Fibroblast of upper back skin (primary cell): ENCODE results near the gene KMT2B.
"Not testable (repeated sequence)": the region's sequence is repeated elsewhere in the genome, so short reads cannot be mapped to it uniquely, and the experiment has no call there.

Experiments used
- DNase-seq: peaks from one replicate; pipeline ENCODE4 v3.0.0-alpha.2; 2013

Gene KMT2B

DNA sequence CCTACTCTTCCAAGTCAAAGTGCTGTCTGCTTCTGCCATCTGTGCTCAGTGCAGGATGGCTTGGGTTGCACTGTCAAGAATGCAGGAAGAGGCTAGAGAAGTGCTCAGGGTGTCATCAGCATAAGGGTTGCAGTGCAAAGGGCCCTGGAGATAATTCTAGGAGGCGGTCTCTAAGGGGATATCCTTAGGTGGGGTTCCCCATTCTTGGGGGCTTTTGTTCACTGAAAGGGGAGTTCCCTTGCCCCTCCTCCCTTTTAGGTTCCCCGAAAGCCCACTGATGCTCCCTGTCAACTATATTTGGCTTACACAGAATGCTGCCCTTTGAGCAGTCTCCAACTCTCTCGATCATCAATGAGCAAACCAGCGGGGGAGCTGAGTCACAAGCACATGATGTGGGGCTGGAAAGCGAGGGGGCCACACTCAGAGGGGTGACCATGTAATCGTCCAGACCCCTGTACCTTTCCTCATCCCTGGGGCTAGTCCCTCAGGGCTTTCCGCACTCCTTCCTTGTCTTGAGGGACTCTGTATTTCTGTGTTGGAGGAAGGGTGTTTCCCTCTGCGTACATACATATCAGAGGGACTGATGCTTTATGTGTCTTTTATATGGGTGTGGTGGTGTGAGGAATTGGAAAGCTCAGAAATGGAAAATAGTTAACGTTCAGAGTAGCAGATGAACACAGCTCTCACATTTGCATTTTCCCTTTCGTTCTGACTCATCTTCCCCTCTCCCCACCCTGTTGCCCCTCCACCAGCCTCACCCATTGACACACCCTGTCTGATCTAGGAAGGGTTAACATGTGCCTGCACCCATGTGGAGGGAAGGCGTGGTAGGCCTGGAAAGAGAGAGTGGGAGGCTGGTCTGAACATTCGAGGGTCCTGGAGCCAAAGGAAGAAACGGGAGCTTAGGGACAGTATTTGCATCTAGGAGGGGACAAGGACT lies 6.7 kb upstream of the KMT2B start:
- DNase-seq: no peak

DNA sequence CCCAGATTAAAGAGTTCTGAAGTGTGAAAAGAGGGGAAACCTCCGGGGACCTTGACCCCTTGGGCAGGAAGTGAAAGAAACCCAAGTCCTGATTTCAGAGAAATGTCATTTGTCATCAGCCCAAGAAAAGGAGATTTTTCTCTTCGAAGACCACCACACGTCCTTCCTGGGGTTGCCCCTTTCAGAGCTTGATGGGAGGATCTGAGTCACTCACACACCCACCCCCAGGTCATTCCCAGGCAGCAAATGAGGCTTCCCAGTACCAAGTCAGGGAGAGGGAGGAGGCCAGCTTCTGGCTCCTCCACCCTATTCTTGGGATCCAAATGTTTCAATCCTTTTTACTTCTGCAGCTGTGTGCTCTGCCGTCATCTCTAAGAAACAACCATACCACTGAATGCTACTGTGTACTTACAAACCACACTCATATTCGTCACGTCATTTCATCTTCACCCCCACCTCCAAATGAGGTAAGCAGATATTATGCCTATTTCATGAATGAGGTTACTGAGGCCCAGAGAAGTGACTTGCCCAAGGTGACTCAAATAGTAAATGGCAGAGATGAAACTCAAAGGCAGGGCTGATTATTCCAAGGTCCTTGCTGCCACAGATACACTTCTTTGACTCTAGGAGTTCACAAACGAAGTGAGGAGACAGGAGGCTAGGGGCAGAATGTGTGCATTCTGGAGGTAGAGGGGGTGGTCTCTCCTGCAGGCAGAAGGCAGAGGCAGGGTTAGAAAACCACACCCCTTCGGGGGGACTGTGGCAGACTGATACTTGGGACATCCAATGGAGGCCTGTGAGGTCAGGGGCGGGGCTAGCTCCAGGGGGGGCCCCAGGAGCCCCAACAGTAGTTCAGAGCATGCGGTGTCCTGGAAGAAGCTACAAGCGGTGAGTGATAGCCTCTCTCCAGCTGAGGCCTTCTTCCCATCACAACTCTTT lies 5.0 kb upstream of the KMT2B start:
- no peak for DNase-seq

DNA sequence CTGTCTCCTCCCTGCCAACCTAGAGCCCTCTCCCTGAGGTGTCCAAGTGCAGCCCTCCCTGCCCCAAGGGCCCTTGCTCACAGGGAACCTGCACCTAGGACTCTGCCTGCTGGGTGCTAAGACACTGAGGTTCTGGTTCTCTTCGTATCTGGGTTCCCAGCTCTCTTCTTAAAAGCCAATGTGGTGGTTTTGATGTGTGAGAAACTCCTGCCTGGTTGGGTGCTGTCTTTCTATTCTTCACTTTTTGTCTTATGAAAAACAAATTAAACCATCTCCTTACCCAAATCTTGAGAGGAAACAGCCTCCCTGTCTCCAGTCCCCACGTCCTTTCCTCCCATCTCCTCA lies 4.3 kb upstream of the KMT2B start:
- no peak for DNase-seq

DNA sequence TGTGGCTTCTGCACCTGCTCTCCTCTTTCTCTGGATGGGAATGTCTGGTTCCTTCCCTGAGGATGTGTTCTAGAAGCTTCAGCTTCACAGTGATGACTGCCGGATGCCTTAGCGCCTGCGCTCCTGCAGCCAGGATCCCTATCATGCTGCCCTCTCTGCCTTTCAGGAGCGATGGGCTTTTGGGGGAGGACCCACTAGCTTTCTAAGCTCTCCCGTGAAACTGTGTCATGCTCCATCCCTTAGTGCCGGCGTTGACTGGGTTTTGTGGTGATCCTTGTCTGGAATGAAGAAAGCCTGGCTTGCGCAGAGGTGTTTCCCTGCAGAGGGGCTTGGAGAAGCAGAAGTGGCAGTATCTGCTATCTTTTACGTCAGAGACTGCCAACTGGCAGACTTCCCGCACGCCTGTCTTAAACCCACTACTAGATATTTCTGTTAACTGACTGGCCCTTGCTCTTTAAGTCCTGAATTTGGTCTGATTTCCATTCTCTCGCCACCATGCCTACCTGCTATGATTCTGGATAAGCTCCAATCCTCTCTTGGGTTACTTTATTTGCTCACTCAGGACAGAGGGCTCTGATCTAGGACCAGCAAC lies 3.8 kb upstream of the KMT2B start:
- DNase-seq: no peak

DNA sequence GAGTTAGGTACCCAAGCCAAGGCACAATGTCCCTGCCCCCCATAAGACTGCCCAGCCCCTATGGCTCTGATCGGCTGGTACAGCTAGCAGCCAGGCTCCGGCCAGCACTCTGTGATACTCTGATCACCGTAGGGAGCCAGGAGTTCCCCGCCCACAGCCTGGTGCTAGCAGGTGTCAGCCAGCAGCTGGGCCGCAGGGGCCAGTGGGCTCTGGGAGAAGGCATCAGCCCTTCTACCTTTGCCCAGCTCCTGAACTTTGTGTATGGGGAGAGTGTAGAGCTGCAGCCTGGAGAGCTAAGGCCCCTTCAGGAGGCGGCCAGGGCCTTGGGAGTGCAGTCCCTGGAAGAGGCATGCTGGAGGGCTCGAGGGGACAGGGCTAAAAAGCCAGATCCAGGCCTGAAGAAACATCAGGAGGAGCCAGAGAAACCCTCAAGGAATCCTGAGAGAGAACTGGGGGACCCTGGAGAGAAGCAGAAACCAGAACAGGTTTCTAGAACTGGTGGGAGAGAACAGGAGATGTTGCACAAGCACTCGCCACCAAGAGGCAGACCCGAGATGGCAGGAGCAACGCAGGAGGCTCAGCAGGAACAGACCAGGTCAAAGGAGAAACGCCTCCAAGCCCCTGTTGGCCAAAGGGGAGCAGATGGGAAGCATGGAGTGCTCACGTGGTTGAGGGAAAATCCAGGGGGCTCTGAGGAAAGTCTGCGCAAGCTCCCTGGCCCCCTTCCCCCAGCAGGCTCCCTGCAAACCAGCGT lies 3.0 kb upstream of the KMT2B start:
- DNase-seq: no peak

DNA sequence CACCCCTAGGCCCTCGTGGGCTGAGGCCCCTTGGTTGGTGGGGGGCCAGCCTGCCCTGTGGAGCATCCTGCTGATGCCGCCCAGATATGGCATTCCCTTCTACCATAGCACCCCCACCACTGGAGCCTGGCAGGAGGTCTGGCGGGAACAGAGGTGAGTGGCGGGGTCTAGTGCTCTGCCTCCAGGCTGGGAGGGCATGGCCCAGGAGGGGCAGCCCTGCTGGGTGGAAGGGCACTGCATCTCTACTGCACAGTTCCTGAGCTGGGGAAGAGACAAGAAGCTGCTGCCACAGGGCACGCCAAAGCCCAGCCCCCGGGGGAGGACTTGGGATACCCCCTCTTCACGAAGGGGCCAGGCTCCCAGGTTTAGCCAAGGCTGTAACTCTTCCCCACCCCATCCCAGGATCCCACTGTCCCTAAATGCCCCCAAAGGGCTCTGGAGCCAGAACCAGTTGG lies 2.4 kb upstream of the KMT2B start:
- DNase-seq: no peak

DNA sequence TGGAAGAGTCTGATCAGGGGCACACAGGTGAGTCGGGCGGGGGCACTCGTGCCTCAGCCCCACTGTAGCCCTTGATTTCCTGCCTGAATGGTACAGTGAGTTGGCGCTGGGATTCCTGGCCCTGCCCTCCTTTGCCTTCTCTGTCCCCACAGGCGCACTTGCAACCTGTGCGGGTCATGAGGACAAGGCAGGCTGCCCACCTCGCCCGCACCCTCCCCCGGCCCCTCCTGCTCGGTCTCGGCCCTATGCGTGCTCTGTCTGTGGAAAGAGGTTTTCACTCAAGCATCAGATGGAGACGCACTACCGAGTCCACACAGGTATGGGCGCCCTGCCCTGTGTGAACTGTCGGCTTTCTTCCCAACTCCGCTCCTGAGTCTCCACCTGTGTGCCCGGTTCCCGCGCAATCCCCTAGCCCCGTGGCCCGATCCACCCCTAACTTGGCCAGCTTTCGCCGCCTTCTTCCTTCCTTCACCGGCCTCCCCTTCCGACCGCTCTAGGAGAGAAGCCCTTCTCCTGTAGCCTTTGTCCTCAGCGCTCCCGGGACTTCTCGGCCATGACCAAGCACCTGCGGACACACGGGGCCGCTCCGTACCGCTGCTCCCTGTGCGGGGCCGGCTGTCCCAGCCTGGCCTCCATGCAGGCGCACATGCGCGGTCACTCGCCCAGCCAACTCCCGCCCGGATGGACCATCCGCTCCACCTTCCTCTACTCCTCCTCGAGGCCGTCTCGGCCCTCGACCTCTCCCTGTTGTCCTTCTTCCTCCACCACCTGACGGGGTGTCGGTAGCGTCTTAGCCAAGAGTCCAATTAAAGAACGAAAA lies 1.6 kb upstream of the KMT2B start:
- DNase-seq: peak; percentile 22

DNA sequence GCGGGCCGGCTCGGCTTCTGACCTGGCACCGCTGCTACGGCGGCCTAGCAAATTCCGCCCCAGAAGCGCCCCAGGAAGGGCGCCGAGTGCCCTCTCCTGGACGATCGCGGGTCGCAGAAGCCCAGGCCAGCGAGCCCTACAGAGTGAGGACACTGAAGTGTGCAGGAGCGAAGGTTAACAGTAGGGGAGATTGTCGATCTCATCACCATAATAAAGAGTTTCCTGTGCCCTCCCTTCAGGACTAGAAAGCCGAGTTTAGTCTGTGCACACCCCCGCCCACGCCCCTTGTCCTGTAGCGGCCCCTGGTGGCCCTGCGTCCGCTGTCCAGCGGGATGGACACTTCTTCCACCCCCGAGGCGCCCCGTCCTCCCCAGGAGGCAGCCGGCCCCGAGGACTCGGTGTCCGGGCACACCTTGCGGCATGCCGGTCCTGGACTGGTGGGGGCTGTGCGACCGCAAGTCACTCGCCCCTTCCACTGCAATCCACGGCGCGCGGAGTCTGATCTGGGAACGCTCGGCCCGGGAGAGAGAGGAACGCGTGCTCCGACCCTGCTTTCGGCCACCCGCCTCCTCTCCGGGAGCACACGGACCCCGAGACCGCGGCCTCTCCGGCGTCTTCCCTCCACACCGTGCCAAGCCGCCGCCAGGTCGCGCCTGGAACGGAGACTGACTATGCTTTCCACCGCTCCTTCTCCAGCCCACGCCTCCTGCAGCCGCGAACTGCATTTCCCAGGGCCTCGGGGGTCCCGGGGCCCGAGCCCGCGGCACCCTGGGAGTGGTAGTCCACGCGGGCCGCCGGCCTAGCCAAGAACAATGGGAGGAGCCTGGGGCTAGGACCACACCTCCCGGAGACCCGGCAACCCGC lies 770 bp upstream of the KMT2B start:
- peak; percentile 79 for DNase-seq

DNA sequence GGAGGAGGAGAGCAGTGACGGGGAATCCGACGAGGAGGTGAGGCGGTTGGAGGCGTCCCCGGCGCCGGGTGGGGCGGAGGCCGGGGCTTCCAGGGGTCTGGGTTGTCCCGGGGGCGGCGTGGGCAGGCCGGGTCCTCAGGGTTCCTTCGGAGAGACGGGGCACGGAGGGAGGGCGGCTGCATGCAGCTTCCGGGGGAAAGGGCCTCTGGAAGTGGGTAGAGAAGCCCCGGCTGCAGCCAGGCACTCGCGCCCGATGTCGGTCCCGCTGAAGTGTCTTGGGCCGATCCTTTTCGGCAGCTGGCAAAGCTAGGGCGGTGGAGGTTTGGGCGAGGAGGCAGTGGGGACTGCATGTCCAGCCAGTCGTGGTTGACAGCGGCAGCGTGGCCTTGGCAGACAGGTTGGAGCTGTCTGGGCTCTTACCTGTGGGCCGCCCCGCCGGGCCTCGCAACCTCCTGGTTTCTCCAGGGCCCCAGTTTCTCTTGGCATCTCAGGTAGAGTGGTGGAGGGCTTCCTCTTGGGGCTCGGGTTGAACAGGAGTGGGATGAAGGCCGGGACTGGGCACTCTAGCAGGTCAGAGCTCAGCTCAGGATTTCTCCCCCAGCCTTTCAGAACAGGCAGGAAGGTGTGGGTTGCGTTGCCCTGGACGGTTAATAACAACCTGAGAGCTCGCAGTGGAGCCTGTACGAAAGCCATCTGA lies 690 bp downstream of the KMT2B start:
- DNase-seq: peak; percentile 5

DNA sequence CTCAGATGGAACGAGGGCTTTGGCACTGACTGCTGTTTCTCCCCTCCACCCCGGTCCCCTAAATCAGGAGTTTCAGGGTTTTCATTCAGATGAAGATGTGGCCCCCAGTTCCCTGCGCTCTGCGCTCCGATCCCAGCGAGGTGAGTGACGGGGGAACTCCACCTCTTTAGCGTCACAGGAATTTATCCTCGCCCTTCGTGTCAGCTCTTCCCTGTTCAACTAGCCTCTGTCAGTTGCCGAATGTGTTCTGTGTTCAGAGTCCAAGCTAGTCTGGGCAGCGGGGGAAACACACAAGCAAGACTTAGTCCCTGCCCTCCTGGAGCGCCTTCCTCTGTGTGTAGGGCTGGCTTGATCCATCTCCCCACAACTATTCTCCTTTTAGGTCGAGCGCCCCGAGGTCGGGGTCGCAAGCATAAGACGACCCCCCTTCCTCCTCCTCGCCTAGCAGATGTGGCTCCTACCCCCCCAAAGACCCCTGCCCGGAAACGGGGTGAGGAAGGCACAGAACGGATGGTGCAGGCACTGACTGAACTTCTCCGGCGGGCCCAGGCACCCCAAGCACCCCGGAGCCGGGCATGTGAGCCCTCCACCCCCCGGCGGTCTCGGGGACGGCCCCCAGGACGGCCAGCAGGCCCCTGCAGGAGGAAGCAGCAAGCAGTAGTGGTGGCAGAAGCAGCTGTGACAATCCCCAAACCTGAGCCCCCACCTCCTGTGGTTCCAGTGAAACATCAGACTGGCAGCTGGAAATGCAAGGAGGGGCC lies 1.8 kb downstream of the KMT2B start:
- no peak for DNase-seq

DNA sequence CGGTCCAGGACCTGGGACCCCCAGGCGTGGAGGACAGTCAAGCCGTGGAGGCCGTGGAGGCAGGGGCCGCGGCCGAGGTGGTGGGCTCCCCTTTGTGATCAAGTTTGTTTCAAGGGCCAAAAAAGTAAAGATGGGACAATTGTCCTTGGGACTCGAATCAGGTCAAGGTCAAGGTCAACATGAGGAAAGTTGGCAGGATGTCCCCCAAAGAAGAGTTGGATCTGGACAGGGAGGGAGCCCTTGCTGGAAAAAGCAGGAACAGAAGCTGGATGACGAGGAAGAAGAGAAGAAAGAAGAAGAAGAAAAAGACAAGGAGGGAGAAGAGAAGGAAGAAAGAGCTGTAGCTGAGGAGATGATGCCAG lies 2.3 kb downstream of the KMT2B start:
- DNase-seq: no peak

DNA sequence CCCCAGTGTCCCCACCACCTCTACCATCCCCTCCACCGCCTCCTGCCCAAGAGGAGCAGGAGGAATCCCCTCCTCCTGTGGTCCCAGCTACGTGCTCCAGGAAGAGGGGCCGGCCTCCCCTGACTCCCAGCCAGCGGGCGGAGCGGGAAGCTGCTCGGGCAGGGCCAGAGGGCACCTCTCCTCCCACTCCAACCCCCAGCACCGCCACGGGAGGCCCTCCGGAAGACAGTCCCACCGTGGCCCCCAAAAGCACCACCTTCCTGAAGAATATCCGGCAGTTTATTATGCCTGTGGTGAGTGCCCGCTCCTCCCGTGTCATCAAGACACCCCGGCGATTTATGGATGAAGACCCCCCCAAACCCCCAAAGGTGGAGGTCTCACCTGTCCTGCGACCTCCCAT lies 2.8 kb downstream of the KMT2B start:
- DNase-seq: no peak

DNA sequence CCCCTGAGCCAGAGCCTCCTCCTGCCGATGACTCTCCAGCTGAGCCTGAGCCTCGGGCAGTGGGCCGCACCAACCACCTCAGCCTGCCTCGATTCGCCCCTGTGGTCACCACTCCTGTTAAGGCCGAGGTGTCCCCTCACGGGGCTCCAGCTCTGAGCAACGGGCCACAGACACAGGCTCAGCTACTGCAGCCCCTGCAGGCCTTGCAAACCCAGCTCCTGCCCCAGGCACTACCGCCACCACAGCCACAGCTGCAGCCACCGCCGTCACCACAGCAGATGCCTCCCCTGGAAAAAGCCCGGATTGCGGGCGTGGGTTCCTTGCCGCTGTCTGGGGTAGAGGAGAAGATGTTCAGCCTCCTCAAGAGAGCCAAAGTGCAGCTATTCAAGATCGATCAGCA lies 3.6 kb downstream of the KMT2B start:
- DNase-seq: no peak

DNA sequence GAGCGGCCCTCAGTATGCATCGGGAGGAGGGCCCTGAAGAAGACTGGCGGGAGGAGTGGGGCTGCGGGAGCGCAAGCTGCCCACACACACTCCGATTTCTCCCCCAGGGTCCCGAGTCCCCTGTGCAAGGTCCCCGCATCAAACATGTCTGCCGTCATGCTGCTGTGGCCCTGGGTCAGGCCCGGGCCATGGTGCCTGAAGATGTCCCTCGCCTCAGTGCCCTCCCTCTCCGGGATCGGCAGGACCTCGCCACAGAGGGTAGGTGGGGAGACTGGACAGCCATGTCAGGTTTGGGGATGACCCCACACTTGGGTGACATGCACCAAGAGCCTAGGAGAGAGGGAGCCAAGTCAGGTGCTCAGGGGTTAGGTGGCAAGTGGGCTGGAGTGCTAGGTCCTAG lies 4.7 kb downstream of the KMT2B start:
- DNase-seq: no peak

DNA sequence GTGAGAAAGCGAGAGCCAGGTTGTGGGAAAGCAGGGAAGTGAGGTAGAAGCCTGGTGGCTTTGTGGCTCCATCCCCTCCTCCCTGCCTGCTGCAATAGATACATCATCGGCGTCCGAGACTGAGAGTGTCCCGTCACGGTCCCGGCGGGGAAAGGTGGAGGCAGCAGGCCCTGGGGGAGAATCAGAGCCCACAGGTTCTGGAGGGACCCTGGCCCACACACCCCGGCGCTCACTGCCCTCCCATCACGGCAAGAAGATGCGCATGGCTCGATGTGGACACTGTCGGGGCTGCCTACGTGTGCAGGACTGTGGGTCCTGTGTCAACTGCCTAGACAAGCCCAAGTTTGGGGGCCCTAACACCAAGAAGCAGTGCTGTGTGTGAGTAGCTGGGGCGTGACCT lies 5.1 kb downstream of the KMT2B start:
- DNase-seq: no peak

DNA sequence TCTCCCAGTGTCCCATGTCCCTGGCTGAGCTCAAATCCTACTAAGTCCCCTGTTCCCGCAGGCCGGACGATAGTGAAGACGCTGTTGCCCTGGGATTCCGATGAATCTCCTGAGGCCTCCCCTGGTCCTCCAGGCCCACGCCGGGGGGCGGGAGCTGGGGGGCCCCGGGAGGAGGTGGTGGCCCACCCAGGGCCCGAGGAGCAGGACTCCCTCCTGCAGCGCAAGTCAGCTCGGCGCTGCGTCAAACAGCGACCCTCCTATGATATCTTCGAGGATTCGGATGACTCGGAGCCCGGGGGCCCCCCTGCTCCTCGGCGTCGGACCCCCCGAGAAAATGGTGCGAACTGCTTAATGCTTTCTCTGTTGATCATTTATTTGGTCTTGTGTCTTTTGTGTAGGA lies 5.9 kb downstream of the KMT2B start:
- no peak for DNase-seq

DNA sequence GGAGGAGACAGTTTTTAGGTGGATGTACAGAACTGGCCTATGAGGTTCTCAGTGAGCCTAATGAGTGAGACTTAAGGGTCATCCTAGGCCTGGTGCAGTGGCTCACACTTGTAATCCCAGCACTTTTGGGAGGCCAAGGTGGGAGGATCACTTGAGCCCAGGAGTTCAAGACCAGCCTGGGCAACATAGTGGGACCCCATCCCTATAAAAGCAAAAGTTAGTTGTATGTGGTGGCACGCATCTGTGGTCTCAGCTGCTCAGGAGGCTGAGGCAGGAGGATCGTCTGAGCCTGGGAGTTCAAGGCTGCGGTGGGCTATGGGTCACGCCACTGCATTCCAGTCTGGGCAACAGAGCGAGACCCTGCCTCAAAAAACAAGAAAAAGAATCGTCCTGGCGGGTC lies 6.3 kb downstream of the KMT2B start:
- DNase-seq: not testable (repeated sequence)

DNA sequence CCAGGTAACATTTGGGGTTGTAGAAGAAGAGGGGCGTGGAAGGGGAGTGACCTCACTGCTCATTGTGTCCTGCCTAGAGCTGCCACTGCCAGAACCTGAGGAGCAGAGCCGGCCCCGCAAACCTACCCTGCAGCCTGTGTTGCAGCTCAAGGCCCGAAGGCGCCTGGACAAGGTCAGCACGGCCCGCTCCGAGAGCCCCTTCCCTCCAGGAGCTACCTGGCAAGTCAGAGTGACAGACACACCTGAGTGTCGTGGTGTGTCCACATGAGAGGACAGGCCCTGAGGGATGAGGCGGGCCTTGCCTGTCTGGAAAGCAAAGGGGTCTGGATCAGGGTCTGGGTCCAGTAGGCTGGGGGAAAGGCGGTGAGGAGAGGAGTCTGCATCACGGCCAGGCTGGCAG lies 6.8 kb downstream of the KMT2B start:
- no peak for DNase-seq

DNA sequence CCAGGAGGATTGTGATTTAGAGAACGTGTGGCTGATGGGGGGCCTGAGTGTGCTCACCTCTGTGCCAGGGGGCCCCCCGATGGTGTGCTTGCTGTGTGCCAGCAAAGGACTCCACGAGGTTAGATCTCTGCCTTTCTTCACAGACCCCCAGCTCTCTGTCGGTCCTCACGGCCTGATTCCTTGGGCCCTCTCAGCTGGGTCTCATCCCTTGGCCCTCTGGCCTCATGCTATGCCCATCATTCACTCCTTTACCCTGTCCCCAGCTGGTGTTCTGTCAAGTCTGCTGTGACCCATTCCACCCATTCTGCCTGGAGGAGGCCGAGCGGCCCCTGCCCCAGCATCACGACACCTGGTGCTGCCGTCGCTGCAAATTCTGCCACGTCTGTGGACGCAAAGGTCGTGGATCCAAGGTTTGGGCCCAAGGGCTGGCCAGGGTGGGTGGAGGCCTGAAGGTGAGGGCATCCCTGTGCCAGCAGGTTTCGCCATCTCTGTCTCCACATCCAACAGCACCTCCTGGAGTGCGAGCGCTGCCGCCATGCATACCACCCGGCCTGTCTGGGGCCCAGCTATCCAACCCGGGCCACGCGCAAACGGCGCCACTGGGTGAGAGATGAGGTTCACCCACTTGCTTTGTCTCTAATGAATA lies 7.5 kb downstream of the KMT2B start:
- no peak for DNase-seq
